Stimulated activated effector memory CD8-positive, alpha-beta T cell treated with anti-CD3 and anti-CD28 coated beads, Interleukin-12 subunit alpha, Interleukin-12 subunit beta, amount 100 ng/mL, for 72 hours (primary cell): ENCODE results near the gene UQCC5.
A peak's percentile ranks its signal among the peaks of the same experiment; 100 is the strongest.
"Not testable (repeated sequence)": the region's sequence is repeated elsewhere in the genome, so short reads cannot be mapped to it uniquely, and the experiment has no call there.

Source experiments
- ATAC-seq: fragments of 150-1000 bp; cut with Tn5 transposase; 2 replicates; pipeline ENCODE4 v1.10.0; 2021
- DNase-seq, 2 donors: peaks; one replicate each; pipeline ENCODE4 v3.0.0; 2021 to 2022; ENCODE audit warnings: low spot score in 2 of 2
- H3K27ac Mint-ChIP-seq: one replicate; pipeline ENCODE4 v1.8.0; 2022; ENCODE audit warnings: mild to moderate bottlenecking, mixed read lengths
- H3K36me3 Mint-ChIP-seq: one replicate; pipeline ENCODE4 v1.8.0; 2022; ENCODE audit warnings: mild to moderate bottlenecking, mixed read lengths
- H3K4me1 Mint-ChIP-seq: one replicate; pipeline ENCODE4 v1.8.0; 2022; ENCODE audit warnings: mixed read lengths
- H3K4me3 Mint-ChIP-seq: one replicate; pipeline ENCODE4 v1.8.0; 2022; ENCODE audit warnings: mild to moderate bottlenecking, mixed read lengths
- H3K9me3 Mint-ChIP-seq: one replicate; pipeline ENCODE4 v1.8.0; 2022; ENCODE audit warnings: mixed read lengths

The UQCC5 gene

DNA sequence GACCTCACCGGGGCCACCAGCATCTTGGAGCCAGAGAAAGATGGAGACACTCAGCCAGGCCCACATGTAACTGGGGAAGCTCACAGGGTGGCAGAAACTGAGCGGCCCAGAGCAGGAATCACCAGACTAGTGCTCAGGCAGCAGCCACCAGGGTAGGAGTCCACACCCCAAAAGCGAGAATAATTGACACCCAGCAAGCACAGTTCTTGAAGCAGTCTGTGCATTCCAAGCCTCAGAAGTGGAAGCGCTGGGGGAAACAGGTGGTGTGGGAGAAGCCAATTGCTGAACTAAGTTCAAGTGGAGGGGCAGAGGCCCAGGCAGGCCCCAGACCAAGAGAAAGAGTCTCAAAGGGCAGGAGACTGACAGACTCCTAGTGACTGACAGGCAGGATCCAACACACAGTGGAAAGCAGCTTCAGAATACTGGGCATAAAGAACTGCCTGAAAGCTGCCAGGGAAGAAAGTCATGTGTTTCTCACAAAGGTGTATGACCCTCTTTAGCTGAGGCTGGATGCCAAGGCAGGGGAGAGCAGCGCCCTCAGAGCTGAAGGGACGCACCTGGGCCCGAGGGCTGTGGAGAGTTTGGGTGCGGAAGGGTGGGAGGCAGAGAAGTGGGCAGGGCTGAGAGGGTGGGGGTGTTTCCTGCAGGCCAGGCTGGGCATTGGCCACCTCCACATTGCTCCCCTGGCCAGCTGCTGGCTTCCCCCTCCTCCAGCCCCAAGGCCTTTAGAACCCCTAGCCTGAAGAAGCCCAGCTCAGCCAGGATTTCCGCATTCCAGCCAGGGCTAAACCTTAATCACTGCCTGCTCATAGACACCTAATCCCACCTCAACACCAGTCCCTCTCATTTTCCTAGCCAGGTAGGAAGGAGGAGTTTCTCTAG, 10.5 kb upstream of the UQCC5 start:
- peak overlapping the region; percentile 56 for H3K27ac Mint-ChIP-seq
- H3K4me1 Mint-ChIP-seq: no peaks in the 10 kb centered on the region
- H3K9me3 Mint-ChIP-seq: no peaks in the 10 kb centered on the region
- no peak for DNase-seq
- peaks cover 29% of the 10 kb centered on the region for H3K36me3 Mint-ChIP-seq
- ATAC-seq: no peak
- H3K4me3 Mint-ChIP-seq: no peak overlapping the region

DNA sequence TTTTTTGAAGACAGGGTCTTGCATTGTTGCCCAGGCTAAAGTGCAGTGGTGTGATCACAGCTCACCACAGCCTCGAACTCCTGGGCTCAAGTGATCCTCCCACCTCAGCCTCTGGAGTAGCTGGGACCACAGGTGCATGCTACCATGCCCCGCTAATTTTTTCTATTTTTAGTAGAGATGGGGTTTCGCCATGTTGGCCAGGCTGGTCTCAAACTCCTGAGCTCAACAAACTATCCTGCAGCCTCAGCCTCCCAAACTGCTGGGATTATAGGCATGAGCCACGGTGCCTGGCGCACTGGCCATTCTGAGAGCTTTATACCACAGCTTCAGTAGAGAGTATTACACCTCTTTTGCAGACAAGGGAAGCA, 9.8 kb upstream of the UQCC5 start:
- DNase-seq, H3K4me3 Mint-ChIP-seq, H3K4me1 Mint-ChIP-seq, H3K9me3 Mint-ChIP-seq, ATAC-seq: not testable (repeated sequence)
- H3K27ac Mint-ChIP-seq: peak overlapping the region; percentile 56
- peaks cover 29% of the 10 kb centered on the region for H3K36me3 Mint-ChIP-seq

DNA sequence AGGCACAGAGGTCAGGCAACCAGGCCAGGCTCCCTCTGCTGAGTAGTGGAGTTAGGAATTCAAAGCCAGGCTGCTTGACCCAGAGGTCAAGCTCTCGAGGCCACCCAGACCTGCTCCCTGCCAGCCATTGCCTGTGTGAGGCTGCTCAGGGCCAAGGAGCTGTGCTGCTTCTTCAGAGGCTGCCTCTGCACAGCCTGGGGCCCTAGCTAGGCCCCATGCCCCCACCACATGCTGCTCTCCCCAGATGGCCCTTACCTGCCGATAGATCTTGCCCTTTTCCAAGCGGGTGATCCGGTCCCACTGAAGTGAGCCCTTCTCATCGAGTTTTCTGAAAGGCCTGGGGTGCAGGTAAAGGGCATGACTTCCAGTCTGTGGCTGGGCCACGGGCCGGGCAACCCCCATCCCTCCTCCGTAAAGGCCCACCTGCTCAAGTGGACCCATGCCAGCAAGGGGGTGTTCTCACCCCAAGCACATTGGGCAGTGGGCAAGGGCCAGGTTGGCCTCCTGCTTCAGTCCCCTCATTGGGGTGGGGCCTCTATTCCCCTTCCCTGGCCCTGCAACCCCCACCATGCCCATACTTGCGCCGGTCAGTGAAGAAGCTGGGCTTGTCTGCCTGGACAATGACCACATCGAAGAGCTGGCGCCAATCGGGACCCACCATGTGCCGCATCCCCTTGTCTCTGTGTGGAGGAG, 9.2 kb upstream of the UQCC5 start:
- Mint-ChIP-seq H3K4me3 (no peak overlapping the region), H3K27ac (no peak overlapping the region), H3K9me3 (no peaks in the 10 kb centered on the region), H3K4me1 (peaks cover 1% of the 10 kb centered on the region), H3K36me3 (peaks cover 31% of the 10 kb centered on the region)
- ATAC-seq (no peak), DNase-seq (no peak)

DNA sequence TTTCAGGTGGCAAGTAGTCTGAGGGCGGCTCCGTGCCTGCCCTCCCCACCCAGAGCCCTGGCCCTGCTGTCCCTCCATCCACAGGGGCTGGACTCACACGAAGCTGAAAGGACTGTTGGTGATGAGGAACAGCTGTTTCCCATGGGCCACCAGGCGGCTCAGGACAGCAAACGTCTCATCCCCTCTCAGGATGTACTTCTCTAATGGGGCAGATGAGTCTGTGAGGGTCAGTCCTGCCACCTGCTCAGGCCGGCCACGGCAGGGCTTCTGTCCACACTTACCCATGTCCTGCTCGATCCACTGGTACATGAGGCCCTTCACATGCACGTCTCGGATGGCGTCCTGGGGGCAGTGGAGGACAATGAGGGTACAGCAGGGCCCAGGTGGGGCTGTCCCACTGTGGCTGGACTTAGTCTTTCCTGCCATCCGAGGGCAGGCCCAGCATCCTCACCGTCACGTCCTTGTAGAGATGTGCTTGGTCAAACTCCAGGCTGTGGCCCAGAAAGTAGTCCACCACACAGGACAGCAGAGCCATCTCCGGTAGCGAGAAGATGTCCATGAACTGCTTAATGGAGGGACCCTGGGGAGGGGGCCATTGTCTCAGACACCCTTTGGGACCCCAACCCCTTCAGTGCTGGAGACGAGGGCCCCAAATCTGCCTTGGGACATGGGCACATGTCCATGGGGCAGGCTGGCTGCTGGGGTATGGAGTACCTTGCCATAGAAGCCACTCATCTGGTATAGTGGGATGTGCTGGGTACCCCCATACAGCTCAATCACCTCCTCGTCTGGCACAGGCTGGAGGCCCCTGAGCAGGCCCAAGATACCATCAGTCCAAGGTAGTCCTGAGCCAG, 8.4 kb upstream of the UQCC5 start:
- Mint-ChIP-seq H3K9me3 (no peaks in the 10 kb centered on the region), H3K4me3 (no peak overlapping the region), H3K4me1 (peaks cover 8% of the 10 kb centered on the region), H3K36me3 (peaks cover 37% of the 10 kb centered on the region), H3K27ac (no peak overlapping the region)
- no peak for DNase-seq
- ATAC-seq: no peak

DNA sequence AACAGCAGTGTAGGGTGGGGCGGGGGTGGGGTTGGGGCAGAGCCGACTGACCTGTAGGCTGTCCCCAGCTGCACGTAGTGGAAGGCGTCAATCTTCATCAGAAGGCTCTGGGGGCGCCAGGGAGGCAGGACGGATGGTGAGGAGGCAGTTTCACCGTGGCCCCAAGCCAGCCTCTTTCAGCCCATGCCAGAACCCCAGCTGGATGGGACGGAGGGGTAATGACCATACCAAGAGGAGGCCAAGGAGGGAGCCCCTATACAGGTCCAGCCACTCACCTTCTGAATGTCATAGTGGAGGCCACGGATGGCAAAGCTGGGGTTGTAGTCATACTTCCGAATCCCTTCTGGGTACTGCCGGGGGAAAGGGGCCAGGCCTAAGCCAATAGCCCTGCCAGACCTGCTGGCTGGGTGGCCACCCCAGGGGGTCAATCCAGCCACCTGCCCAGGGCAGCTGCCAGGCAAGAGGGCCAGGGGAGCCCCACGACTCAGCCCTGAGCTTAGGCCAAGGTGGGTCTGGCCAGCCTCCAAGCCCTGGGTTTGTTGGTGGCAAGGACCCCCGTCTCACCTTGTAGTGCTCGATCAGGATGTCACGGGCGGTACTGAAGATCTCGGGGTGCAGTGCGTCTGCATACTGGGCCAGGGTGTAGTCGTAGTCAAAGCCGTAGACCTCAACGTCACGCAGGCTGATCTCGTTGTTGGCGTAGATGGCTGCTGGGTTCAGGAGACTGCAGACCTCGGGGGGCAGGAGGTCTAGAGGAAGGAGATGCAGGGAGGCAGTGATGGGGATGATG, 7.6 kb upstream of the UQCC5 start:
- Mint-ChIP-seq H3K4me3 (no peak overlapping the region), H3K4me1 (peaks cover 8% of the 10 kb centered on the region), H3K36me3 (peaks cover 37% of the 10 kb centered on the region), H3K27ac (no peak overlapping the region), H3K9me3 (no peaks in the 10 kb centered on the region)
- ATAC-seq (no peak), DNase-seq (no peak)

- H3K9me3 Mint-ChIP-seq: no peaks in the 10 kb centered on the region
- H3K4me1 Mint-ChIP-seq: peaks cover 14% of the 10 kb centered on the region
- H3K4me3 Mint-ChIP-seq: no peak overlapping the region
- ATAC-seq (no peak), DNase-seq (no peak)
- H3K27ac Mint-ChIP-seq: no peak overlapping the region
- H3K36me3 Mint-ChIP-seq: peaks cover 37% of the 10 kb centered on the region
Measured at GRCh38 chr3:52529376-52530333, 6.8 kb upstream of the UQCC5 start.

- Mint-ChIP-seq H3K4me3 (peak overlapping the region; percentile 97), H3K27ac (no peak overlapping the region), H3K9me3 (no peaks in the 10 kb centered on the region), H3K36me3 (peaks cover 42% of the 10 kb centered on the region), H3K4me1 (peaks cover 19% of the 10 kb centered on the region)
- DNase-seq (no peak), ATAC-seq (no peak)
Measured at GRCh38 chr3:52530918-52531826, 5.2 kb upstream of the UQCC5 start.

- H3K9me3 Mint-ChIP-seq: no peaks in the 10 kb centered on the region
- H3K36me3 Mint-ChIP-seq: peaks cover 44% of the 10 kb centered on the region
- DNase-seq (no peak), ATAC-seq (no peak)
- peak overlapping the region; percentile 89 for H3K27ac Mint-ChIP-seq
- H3K4me1 Mint-ChIP-seq: peaks cover 24% of the 10 kb centered on the region
- peak overlapping the region; percentile 97 for H3K4me3 Mint-ChIP-seq
Measured at GRCh38 chr3:52531860-52532516, 4.4 kb upstream of the UQCC5 start.

- H3K27ac Mint-ChIP-seq: peak overlapping the region; percentile 89
- DNase-seq (peak in 1 of 2 donors; percentile 28), ATAC-seq (no peak)
Measured at GRCh38 chr3:52532517-52532837, 3.9 kb upstream of the UQCC5 start.

GRCh38 chr3:52532838-52533622, 3.4 kb upstream of the UQCC5 start:
- H3K27ac Mint-ChIP-seq: peak overlapping the region; percentile 89

More at GRCh38 chr3:52532517-52532837, 3.9 kb upstream of the UQCC5 start:
- Mint-ChIP-seq H3K9me3 (no peaks in the 10 kb centered on the region), H3K4me1 (peaks cover 28% of the 10 kb centered on the region), H3K4me3 (peak overlapping the region; percentile 97), H3K36me3 (peaks cover 43% of the 10 kb centered on the region)

GRCh38 chr3:52533623-52534280, 2.7 kb upstream of the UQCC5 start, which contains the start of gene NT5DC2:
Gene NT5DC2, minus strand, starts transcription at chr3:52533857. Its CDS starts 120 bp downstream, at chr3:52533737.
- peak within 1 kb of the TSS; percentile 89 for H3K27ac Mint-ChIP-seq
- peak within 1 kb of the TSS; percentile 97 for H3K4me3 Mint-ChIP-seq
- peak; percentile 66 to 83 for DNase-seq
- ATAC-seq: peak; percentile 66
- no peaks in the 10 kb centered on the region for H3K9me3 Mint-ChIP-seq
- H3K4me1 Mint-ChIP-seq: peaks cover 41% of the 10 kb centered on the region
- peaks cover 33% of the 10 kb centered on the region for H3K36me3 Mint-ChIP-seq

More at GRCh38 chr3:52532838-52533622, 3.4 kb upstream of the UQCC5 start:
- DNase-seq (peak in 1 of 2 donors; percentile 70), ATAC-seq (peak; percentile 3)
- Mint-ChIP-seq H3K4me3 (peak overlapping the region; percentile 97), H3K36me3 (peaks cover 38% of the 10 kb centered on the region), H3K4me1 (peaks cover 34% of the 10 kb centered on the region), H3K9me3 (no peaks in the 10 kb centered on the region)
